NT2/D1 (cell line): ENCODE results near the gene CTRB2.

ENCODE experiments used
- DNase-seq: peaks from one replicate; pipeline ENCODE4 v3.0.0-alpha.2; 2011; ENCODE audit warnings: low read depth, low spot score
- H3K27me3 ChIP-seq: 2 replicates; pipeline ENCODE4 v1.6.0; 2011; ENCODE audit warnings: mild to moderate bottlenecking; ENCODE audit not compliant: insufficient read length, insufficient read depth
- H3K36me3 ChIP-seq: 2 replicates; pipeline ENCODE4 v1.6.1; 2011; ENCODE audit warnings: mild to moderate bottlenecking, low read length, mixed read lengths; ENCODE audit not compliant: insufficient read depth, insufficient read length
- H3K4me1 ChIP-seq: 2 replicates; pipeline ENCODE4 v1.5.1; 2011; ENCODE audit not compliant: insufficient read depth, insufficient read length
- H3K4me3 ChIP-seq: 2 replicates; pipeline ENCODE4 v1.5.1; 2011; ENCODE audit warnings: low read depth; ENCODE audit not compliant: insufficient read length
- H3K9ac ChIP-seq: 2 replicates; pipeline ENCODE4 v1.6.0; 2011; ENCODE audit warnings: low read depth; ENCODE audit not compliant: insufficient read length
- H3K9me3 ChIP-seq: 2 replicates; pipeline ENCODE4 v1.5.1; 2011; ENCODE audit warnings: mild to moderate bottlenecking, low read length; ENCODE audit not compliant: insufficient read depth
- SUZ12 ChIP-seq: IDR thresholded peaks from 2 replicates; pipeline ENCODE4 v1.6.1; 2011; ENCODE audit not compliant: insufficient read length, insufficient read depth; ENCODE audit errors: extremely low read depth
- YY1 ChIP-seq: IDR thresholded peaks from 2 replicates; pipeline ENCODE4 v1.6.1; 2011; ENCODE audit not compliant: insufficient read length, insufficient read depth
- ZNF274 ChIP-seq: IDR thresholded peaks from 2 replicates; pipeline ENCODE4 v1.6.1; 2011; ENCODE audit warnings: mild to moderate bottlenecking, low read depth, low read length

Gene CTRB2

GRCh38 chr16:75206749-75207451 is at the start of gene CTRB2:
Gene CTRB2 (minus strand): TSS chr16:75207161. CDS start chr16:75207141, 20 bp downstream.
- no peaks in the 10 kb centered on the region for H3K27me3 ChIP-seq
- TF ChIP-seq ZNF274 (no peak), YY1 (no peak), SUZ12 (no peak)
- DNase-seq: no peak
- no peak within 1 kb of the TSS for H3K9ac ChIP-seq
- no peaks in the 10 kb centered on the region for H3K9me3 ChIP-seq
- H3K36me3 ChIP-seq: no peaks in the 10 kb centered on the region
- no peak within 1 kb of the TSS for H3K4me3 ChIP-seq
- H3K4me1 ChIP-seq: peaks cover 10% of the 10 kb centered on the region

GRCh38 chr16:75256059-75256571 is 49.2 kb upstream of the CTRB2 start:
- TF ChIP-seq SUZ12: no peak
- no peak for TF ChIP-seq ZNF274
- no peak for TF ChIP-seq YY1
- Histone ChIP-seq H3K9ac (peak overlapping the region; percentile 62), H3K36me3 (peaks cover 25% of the 10 kb centered on the region), H3K9me3 (no peaks in the 10 kb centered on the region), H3K27me3 (no peaks in the 10 kb centered on the region), H3K4me3 (no peak overlapping the region), H3K4me1 (peaks cover 57% of the 10 kb centered on the region)
- no peak for DNase-seq

GRCh38 chr16:75254359-75254837 is 47.4 kb upstream of the CTRB2 start:
- peaks cover 23% of the 10 kb centered on the region for H3K36me3 ChIP-seq
- H3K9ac ChIP-seq: peak overlapping the region; percentile 7
- H3K4me1 ChIP-seq: peaks cover 62% of the 10 kb centered on the region
- H3K4me3 ChIP-seq: no peak overlapping the region
- no peak for TF ChIP-seq SUZ12
- no peak for TF ChIP-seq ZNF274
- no peak for TF ChIP-seq YY1
- no peaks in the 10 kb centered on the region for H3K27me3 ChIP-seq
- DNase-seq: no peak
- no peaks in the 10 kb centered on the region for H3K9me3 ChIP-seq

GRCh38 chr16:75252946-75253911 is 46.3 kb upstream of the CTRB2 start:
- H3K36me3 ChIP-seq: peaks cover 24% of the 10 kb centered on the region
- TF ChIP-seq SUZ12 (no peak), YY1 (no peak), ZNF274 (no peak)
- peak overlapping the region; percentile 3 for H3K4me3 ChIP-seq
- peak; percentile 98 for DNase-seq
- no peaks in the 10 kb centered on the region for H3K9me3 ChIP-seq
- peak overlapping the region; percentile 75 for H3K9ac ChIP-seq
- peaks cover 62% of the 10 kb centered on the region for H3K4me1 ChIP-seq
- H3K27me3 ChIP-seq: no peaks in the 10 kb centered on the region

GRCh38 chr16:75252049-75252864 is 45.3 kb upstream of the CTRB2 start:
- DNase-seq: no peak
- Histone ChIP-seq H3K27me3 (no peaks in the 10 kb centered on the region), H3K4me1 (peaks cover 62% of the 10 kb centered on the region), H3K9ac (peak overlapping the region; percentile 75), H3K36me3 (peaks cover 28% of the 10 kb centered on the region), H3K9me3 (no peaks in the 10 kb centered on the region), H3K4me3 (peak overlapping the region; percentile 2)
- TF ChIP-seq ZNF274: no peak

- H3K4me3 ChIP-seq: peak within 1 kb of the TSS; percentile 83
- DNase-seq: peak; percentile 84
- H3K4me1 ChIP-seq: peaks cover 63% of the 10 kb centered on the region
- H3K9me3 ChIP-seq: no peaks in the 10 kb centered on the region
- no peaks in the 10 kb centered on the region for H3K27me3 ChIP-seq
- peaks cover 36% of the 10 kb centered on the region for H3K36me3 ChIP-seq
- no peak for TF ChIP-seq YY1
- TF ChIP-seq SUZ12: no peak
- TF ChIP-seq ZNF274: no peak
- H3K9ac ChIP-seq: peak within 1 kb of the TSS; percentile 94
These were observed 44.5 kb upstream of the CTRB2 start, which contains the start of gene BCAR1 for GRCh38 chr16:75251280-75252048. Gene BCAR1 (minus strand): TSS chr16:75251624. CDS start chr16:75251482, 142 bp downstream.
